ENCODE results near the gene DRC7. TPM values are rescaled to one million over a fixed set of nuclear protein-coding genes. Genes with fewer than 3 reads are reported as not detected.

Gene DRC7
- total RNA-seq, 1 donor from 2014 or later: 0.16 TPM

- DNase-seq (ENCODE audit: low read depth, low spot score): no peak
- no peak for TF ChIP-seq CTCF (conservative IDR thresholded peaks at IDR 0.05)
- no peak overlapping the region for H3K4me3 Mint-ChIP-seq
- peaks cover 2% of the 10 kb centered on the region for H3K36me3 Mint-ChIP-seq (ENCODE audit: low read depth)
- no peaks in the 10 kb centered on the region for H3K9me3 Mint-ChIP-seq
- H3K27me3 Mint-ChIP-seq (ENCODE audit: low read depth): no peaks in the 10 kb centered on the region
- no peak overlapping the region for H3K27ac Mint-ChIP-seq (ENCODE audit: unreplicated experiment)
- H3K4me1 Mint-ChIP-seq: peaks cover 4% of the 10 kb centered on the region
Observed at GRCh38 chr16:57749856-57750452, 55.3 kb downstream of the DRC7 start.

- H3K36me3 Mint-ChIP-seq (ENCODE audit: low read depth): peaks cover under 1% of the 10 kb centered on the region
- H3K27ac Mint-ChIP-seq (ENCODE audit: unreplicated experiment): peak overlapping the region; percentile 65
- H3K27me3 Mint-ChIP-seq (ENCODE audit: low read depth): no peaks in the 10 kb centered on the region
- peaks cover 4% of the 10 kb centered on the region for H3K4me1 Mint-ChIP-seq
- DNase-seq (ENCODE audit: low read depth, low spot score): no peak
- TF ChIP-seq CTCF (conservative IDR thresholded peaks at IDR 0.05): no peak
- no peaks in the 10 kb centered on the region for H3K9me3 Mint-ChIP-seq
- no peak overlapping the region for H3K4me3 Mint-ChIP-seq
Observed at GRCh38 chr16:57750796-57751538, 56.4 kb downstream of the DRC7 start.

- Mint-ChIP-seq H3K27ac (ENCODE audit: unreplicated experiment) (no peak overlapping the region), H3K9me3 (no peaks in the 10 kb centered on the region), H3K4me1 (peaks cover 4% of the 10 kb centered on the region), H3K36me3 (ENCODE audit: low read depth) (no peaks in the 10 kb centered on the region), H3K27me3 (ENCODE audit: low read depth) (no peaks in the 10 kb centered on the region), H3K4me3 (no peak overlapping the region)
- no peak for TF ChIP-seq CTCF (conservative IDR thresholded peaks at IDR 0.05)
- DNase-seq (ENCODE audit: low read depth, low spot score): no peak
Observed at GRCh38 chr16:57751539-57752202, 57.1 kb downstream of the DRC7 start.

GRCh38 chr16:57752203-57752580 is 57.6 kb downstream of the DRC7 start:
- H3K9me3 Mint-ChIP-seq: no peaks in the 10 kb centered on the region
- H3K36me3 Mint-ChIP-seq (ENCODE audit: low read depth): no peaks in the 10 kb centered on the region
- no peak for DNase-seq (ENCODE audit: low read depth, low spot score)
- no peaks in the 10 kb centered on the region for H3K27me3 Mint-ChIP-seq (ENCODE audit: low read depth)
- H3K4me3 Mint-ChIP-seq: no peak overlapping the region
- no peak overlapping the region for H3K27ac Mint-ChIP-seq (ENCODE audit: unreplicated experiment)
- no peak for TF ChIP-seq CTCF (conservative IDR thresholded peaks at IDR 0.05)
- H3K4me1 Mint-ChIP-seq: peaks cover 4% of the 10 kb centered on the region

- Mint-ChIP-seq H3K36me3 (ENCODE audit: low read depth) (no peaks in the 10 kb centered on the region), H3K27me3 (ENCODE audit: low read depth) (no peaks in the 10 kb centered on the region), H3K4me1 (no peaks in the 10 kb centered on the region), H3K4me3 (no peak overlapping the region), H3K9me3 (no peaks in the 10 kb centered on the region), H3K27ac (ENCODE audit: unreplicated experiment) (no peak overlapping the region)
- TF ChIP-seq CTCF (conservative IDR thresholded peaks at IDR 0.05): no peak
- DNase-seq (ENCODE audit: low read depth, low spot score): no peak
Observed at GRCh38 chr16:57752581-57753447, 58.2 kb downstream of the DRC7 start.
